SKM-1 (cell line): Measurements from ENCODE around the gene FOXP2.
"Not testable (repeated sequence)": the region's sequence is repeated elsewhere in the genome, so short reads cannot be mapped to it uniquely, and the experiment has no call there.

ENCODE experiments used
- DNase-seq: peaks from one replicate; lab custom pipeline; 2025; ENCODE audit not compliant: unreplicated experiment; lab: John Stamatoyannopoulos, UW

Gene FOXP2

DNA sequence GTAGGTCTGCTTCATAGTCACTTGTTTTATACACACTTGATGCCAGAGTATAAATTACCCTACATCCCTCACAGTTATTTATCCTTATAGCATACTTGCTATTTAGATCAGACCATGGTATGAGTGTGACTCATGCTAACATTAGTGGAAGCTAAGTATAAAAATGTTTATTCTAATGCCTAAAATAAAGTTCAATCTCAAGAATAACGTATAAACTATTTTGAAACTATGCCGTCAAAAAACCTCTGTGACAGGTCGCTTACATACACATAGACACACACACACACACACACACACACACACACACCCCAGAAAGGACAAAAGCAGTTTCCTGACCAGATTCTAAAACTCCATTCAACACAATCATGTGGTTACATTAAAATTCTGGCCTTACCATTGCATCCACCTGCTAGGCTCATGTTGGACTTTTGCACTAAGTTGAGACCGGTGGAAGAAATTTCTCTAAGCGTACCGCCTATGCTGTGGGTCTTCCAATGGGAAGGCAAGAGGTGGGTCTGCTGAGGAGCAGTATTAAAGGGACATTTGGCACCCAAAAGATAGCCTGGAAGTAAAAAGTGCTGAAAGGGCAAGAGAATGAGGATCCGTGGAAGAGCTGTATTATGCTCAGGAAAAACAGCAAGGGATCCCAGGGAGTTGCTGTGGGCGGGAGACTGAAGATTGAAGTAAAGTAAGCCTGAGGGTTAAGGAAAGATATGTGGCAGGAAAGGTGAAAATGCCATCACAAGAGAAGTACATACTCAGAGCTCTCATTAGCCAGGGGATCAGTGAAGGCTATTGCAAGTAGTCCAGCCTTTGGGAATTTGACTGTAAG lies 5.0 kb downstream of the FOXP2 start:
- no peak for DNase-seq

DNA sequence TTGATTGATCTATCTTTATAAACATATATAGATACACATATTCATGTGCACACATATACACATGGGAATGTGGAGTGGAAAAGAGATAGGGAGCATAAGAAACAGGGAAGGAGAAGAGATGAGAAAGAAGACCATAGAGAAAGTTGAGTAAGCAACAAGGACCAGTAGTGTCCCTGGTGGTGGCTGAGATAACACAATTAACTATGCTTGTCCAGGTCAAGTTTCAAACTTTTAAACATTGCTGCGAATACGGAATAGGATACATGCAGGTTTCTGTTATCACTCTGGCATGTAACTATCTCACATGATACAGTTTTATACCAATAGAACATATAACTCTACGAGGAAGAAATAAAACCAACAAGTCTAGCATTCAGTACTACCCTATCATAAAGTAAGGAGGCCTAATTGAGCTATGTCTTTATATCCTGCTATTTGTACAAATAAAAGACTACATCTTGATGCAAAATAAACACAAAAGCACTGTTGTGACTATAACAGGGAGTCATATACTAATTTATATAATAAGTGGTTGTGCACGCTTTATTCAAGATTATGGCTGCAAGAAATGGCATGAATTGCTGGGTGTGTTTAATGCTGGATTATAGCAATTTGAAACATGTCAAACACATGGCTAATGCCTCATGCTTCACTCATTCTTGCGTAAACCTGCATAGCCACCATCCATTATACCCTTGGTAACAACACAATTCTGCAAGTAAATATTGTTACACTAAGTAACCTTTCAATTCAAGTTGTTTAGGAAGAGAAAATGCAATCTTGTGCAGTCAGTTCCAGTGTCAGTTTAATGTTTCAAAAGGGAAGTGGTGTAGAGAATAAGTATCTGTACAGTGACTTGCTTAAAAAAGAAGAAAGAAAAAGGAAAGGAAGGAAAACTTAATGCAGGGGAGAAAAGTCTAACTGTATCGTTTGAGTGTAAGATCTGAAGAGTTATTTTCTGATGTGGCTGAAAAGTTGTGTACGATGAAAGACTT lies 8.2 kb downstream of the FOXP2 start:
- DNase-seq = no peak

DNA sequence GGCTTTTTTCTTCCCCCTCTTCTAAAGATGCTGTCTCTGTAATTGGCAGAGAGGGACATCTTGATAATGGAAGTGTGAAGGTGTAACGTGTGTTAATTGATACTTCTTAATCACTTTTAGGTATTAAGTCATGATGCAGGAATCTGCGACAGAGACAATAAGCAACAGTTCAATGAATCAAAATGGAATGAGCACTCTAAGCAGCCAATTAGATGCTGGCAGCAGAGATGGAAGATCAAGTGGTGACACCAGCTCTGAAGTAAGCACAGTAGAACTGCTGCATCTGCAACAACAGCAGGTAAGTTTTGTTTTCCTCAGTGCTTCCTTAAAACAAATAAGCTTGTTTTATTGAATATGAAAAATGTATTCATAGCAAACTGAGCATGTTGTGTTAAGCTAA lies 11.8 kb downstream of the FOXP2 start:
- no peak for DNase-seq

DNA sequence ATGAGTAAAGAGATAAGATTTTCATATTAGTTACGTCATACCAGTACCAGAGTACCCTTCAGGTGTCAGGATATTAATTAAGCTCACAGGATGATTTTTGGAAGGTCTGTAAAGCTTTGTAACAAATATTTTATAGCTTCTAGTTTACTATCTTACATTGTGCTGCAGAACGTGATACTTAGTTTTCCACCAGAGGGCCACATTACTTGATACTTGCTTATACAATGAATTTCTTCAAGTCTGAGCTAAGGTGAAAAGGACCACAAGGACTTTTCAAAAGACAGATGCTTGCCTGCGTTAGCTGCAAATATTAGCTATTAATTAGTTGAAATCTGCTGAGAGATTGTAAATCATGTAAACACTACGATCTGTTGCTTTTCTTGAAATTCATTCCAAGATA lies 12.2 kb downstream of the FOXP2 start:
- no peak for DNase-seq

DNA sequence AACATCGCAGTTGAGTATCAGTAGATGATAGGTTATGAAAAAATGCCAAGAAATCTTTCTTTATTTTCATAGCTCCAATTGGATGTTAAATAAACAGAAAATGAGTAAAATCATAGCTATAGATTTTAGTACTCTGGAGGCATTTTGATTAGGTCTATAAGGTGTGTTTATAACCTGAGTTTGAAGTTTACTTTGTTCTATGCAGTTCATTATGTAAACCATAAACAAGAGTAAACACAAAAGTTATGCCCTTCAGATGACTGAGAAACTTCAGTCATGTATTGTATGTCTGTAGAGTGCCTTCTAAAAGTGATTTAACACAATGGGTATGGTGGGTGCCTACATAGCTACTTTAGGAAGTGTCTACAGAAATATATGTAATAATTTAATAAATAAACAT lies 13.6 kb downstream of the FOXP2 start:
- no peak for DNase-seq

DNA sequence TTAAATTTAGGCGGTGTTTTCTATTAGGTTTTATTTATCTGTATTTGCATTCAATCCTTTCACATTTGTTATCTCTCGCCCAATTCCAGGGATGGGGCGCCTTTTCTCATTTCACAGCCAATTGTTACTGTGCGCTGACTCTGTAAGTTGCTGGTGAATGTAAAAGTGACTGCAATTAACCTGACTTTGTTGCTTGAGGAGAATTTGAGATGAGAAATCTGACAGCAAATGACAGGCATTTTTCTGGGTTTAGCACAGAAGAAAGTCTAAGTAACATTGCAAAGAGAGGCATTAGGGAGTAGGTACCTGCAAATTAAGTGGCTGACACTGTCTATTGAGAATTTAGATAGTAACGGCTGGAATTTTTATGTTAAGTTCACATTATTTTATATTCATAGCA lies 16.6 kb downstream of the FOXP2 start:
- no peak for DNase-seq

DNA sequence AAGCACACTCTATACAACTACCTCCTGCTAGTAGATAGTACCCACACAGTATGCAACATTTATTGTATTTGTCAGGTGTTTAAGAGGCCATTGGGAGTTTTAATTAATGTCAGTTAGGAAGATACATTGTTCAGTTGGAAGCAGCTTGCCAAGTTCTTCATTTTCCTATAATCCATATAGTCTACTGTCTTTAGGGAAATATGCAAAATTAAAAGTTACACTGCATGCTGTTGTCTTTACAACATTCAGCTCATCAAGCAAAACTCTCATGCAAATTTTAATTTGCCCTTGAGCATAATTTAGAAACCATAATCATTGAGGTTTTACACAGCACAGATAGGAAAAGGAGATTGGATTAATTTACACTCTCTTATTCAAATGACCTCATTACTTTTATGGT lies 17.4 kb downstream of the FOXP2 start:
- no peak for DNase-seq

DNA sequence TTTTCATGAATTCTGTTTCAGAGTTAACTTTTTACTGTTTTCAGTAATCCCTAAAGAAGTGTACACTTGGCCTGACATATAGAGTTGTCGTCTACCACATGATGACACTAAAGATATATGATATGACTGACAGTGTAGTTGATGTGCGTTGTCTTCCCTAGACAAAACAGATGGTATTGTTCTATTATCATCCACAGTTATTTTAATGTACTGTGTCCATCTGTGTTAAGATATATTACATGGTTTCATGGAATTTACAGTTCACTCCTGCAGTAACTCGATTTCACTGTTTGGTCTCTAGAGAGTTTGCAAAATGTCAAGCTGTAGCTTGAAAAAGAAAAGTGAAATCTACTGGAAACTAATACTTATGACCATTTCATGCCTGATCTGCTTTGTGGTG lies 18.1 kb downstream of the FOXP2 start:
- no peak for DNase-seq

DNA sequence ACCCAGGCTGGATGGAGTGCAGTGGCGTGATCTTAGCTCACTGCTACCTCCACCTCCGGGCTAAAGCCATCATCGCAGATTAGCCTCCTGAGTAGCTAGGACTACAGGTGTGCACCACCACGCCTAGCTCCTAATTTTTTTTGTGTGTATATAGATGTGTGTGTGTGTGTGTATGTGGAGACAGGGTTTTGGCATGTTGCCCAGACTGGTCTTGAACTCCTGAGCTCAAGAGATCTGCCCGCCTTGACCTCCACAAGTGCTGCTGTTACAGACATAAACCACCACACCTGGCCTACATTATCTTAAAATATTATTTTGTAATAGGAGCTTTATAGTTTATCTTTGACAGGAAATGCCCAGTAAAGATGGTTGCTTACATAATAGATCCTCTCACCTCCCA lies 25.0 kb downstream of the FOXP2 start:
- DNase-seq = no peak

DNA sequence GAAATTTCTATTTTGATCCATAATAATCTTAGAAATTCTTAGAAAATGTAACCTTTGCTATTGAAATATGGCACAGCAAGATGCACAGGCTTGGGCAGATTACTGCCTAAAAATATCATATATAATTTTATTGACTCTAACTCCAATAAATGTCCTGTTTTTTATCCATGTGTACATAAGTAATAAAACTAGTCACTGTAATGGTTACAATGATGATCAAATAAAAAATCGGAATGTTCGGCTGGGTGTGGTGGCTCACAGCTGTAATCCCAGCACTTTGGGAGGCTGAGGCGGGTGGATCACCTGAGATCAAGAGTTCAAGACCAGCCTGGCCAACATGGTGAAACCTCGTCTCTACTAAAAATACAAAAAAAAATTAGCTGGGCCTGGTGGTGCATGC lies 26.3 kb downstream of the FOXP2 start:
- DNase-seq = not testable (repeated sequence)

DNA sequence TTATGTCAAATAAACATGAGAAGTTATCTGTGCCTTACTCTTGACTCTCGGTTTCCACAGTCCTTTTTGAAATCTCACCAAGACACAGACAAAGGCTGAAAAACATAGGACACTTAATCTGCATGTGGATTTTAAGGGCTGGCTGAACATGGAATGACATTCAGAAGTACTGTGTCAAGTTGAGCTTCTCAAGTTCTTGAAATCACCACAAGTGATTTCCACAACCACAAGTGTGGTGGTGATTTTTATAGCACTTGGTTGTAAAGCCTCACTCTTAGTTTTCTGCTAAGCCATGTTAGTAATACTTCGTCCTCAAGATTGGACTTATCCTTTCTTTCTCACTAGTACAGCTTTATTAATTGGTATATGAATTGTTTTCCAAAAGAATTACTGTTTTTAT lies 29.6 kb downstream of the FOXP2 start:
- no peak for DNase-seq

DNA sequence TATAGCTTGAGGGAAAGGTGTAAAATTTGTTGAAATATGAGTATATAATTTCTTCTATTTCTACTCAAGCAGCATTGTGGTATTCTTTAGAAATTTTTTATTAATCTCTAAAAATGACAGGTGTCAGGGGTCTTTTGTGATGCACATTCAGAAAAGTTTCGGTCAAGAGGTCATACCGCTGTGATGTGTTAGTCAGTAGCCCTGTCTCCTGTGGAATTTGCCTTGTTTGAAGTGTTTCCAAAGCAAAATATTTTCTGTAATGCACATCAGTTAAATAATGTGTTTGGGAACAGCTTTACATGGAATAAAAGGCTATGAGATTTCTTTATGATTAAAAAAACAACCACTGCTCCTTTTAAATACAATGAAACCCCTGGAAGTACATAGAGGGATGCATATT lies 35.8 kb downstream of the FOXP2 start:
- DNase-seq = no peak

DNA sequence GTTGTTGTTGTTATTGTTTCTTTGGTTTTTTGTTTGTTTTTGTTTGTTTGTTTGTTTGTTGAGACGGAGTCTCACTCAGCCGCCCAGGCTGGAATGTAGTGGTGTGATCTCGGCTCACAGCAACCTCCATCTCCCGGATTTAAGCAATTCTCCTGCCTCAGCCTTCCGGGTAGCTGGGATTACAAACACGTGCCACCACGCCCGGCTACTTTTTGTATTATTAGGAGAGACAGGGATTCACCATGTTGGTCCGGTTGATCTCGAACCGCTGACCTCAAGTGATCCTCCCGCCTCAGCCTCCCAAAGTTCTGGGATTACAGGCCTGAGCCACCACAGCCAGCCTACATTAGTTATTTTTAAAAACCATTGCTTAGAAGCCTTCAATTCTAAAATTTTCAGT lies 45.0 kb downstream of the FOXP2 start:
- DNase-seq = no peak

DNA sequence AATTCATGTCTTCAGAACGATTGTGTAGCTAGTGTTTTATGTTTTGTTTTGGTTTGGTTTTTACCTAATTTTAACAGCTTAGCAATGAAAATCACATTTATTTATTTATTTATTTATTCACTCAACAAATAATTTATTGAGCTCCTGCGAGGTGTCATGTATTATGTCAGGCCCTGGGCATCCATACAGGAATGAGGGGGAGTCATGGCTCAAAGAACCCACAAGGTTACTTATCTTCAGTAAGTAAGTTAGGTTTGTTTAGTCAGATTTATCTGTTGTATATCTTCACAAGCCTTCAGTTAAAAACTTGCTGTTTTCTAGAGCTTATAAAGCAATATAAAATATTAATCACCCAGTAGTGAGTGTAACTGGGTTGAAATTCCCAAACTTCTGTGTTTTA lies 45.4 kb downstream of the FOXP2 start:
- DNase-seq = no peak

DNA sequence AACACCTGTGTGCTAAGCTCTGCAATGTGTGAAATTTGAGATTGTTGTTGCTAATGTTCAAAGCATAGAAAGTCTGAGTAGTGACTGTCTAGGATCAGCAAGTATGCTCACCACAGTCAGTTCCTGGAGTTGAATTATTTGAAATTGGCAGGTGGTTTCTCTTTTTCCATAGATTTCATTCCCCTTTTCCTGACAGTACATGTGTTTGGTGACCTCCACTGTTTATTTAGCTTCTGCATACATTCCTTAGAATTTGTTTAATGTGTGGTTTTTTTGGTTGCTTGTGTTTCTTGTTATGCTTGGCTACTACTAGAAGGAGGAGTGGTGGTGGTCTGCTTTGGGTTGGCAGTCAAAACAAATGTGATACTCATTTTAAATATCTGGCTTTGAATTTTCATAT lies 52.3 kb downstream of the FOXP2 start:
- no peak for DNase-seq

DNA sequence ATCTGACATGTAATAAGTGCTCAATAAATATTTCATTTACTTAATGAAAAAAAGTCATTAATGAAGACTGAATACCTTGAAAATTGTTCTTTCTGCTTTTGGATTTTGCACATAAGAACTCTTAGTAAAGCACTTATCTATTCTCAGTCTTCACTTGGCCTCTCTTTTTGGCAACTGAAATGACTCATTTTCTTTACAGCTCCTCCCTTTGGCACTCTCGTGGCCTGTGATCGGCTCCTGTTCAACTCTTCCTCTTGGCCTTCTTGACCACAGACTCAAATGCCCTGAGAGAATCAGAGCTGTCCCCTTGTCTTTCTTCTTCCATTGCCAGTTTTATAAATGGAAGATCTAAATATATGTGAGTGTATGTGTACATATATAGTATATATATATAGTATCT lies 54.2 kb downstream of the FOXP2 start:
- no peak for DNase-seq

DNA sequence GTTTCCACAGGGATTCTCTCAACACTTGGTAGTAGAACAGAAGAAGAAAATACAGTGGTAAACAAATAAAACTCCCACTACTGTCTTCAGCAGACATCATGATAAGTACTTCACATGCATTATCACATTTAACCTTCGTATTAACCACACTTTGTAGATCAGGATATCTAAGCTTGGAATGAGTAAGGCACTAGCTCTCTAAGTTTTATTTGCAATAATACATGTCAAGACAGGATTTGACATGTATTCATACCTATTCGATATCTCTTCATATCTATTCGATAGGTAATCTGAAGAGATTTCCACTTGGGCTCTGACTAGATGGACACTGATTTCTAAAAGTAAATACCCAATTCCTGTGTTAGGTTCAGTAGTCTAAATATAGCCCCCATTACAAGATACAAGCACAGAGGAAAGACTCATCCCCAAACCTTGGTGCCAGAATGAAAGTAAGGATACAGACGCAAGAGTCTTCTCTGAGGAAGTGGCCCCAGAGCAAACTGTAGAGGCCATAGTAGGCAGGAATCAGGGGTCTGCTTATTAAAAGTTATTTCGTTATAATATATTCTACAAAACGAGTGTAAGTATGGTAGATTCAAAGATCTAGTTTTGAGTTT lies 58.4 kb downstream of the FOXP2 start:
- DNase-seq = no peak

DNA sequence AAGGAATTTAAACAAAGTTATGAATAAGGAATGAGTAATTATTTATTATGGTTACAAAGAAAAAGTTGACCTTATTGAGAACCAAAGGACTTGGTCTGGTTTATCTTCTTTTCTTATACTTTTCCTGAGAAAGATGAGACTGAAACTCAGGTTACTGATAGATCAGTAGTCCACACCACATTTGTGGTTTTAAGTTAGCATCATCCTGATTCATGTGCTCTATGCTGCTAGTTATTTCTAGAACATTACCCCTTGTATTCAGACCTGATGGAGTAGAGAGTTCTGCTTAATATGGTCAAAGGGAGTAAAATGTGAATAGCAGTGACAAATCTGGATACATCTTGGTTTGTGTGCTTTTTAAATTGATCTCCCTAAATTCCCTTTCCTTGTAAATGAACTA lies 63.8 kb downstream of the FOXP2 start:
- DNase-seq = no peak

DNA sequence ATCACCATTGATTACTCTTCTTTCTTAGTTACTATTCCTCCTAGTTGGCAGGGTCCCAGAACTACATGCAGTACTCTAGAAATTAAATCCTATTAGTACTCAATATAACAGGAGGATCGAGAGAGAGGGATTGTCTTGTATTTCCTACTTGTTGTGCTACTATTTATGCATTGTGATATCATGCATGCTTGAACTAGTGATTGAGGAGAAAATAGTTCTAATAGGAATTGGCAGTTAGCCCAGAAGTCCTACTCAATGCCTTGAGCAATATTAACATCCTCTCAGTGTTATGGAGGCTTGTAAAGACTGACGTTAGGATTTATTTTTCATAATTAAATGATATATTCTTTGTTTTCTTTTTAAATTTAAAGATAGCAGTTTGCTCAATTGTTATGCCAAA lies 67.4 kb downstream of the FOXP2 start:
- DNase-seq = no peak

DNA sequence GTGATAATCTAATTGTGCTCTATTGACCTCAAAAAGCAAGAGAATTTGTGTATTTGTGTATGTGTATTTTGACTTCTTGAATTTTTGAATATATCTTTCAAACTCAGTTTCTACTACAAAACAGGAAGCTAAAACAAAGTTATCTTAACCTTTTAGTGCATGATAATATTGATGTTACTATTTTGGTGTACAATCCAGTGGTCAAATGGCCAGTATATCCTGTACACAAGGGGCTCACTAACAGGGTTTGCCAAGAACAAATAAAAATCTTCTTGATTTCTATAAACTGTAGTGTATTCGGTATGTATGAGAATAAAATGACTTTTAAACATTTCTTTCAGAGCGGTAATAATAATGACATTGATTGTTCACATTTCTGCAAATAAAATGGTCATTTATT lies 69.6 kb downstream of the FOXP2 start:
- no peak for DNase-seq

DNA sequence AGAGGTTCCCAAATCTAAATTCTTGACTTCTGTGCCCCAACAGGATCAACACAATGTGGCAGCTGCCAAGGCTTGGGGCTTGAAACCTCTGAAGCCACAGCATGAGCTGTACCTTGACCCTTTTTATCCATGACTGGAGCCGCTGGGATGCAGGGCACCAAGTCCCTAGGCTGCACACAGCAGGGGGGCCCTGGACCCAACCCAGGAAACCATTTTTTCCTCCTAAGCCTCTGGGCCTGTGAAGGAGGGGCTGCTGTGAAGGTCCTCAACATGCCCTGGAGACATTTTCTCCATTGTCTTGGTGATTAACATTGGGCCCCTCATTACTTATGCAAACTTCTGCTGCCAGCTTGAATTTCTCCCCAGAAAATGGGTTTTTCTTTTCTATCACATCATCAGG lies 72.6 kb downstream of the FOXP2 start:
- DNase-seq = no peak

DNA sequence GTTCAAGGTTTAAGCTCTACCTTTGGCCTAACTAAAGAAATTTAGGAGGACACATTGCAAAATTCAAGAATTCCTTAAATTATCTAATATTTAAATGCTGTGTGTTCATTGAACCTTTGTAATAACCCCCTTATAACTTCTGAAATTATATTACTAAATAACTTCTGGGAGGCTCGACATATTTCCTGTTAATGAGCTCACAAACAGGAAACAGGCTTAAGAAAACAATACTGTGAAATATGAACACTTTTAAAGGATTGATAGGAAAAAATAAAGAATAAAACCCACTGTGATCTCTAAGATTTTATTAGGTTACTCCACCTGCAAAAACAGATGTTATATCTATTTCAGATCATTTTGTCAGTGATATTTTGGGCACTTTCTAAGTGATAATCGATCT lies 74.1 kb downstream of the FOXP2 start:
- no peak for DNase-seq
